ENCODE results near the gene IGF1. TPM values are rescaled to one million over a fixed set of nuclear protein-coding genes. Genes with fewer than 3 reads are reported as not detected.
"Not testable (repeated sequence)": the region's sequence is repeated elsewhere in the genome, so short reads cannot be mapped to it uniquely, and the experiment has no call there.

Gene IGF1
- polyA plus RNA-seq, 3 donors from 2014 or later: not detected

GRCh38 chr12:102463659-102464249, 16.6 kb downstream of the IGF1 start:
- H3K36me3 Mint-ChIP-seq: no peaks in the 10 kb centered on the region
- no peak for DNase-seq
- H3K4me1 Mint-ChIP-seq: no peaks in the 10 kb centered on the region
- H3K9me3 Mint-ChIP-seq: peaks cover 0 to 2% (median 0%) of the 10 kb centered on the region in 6 donors
- H3K27ac Mint-ChIP-seq: no peak overlapping the region
- no peak overlapping the region for H3K4me3 Mint-ChIP-seq
- peaks cover 0 to 7% (median 3%) of the 10 kb centered on the region in 3 donors for H3K27me3 Mint-ChIP-seq (ENCODE audit: low read depth in 3 of 3)

GRCh38 chr12:102462795-102463465, 17.4 kb downstream of the IGF1 start:
- H3K27ac Mint-ChIP-seq: no peak overlapping the region

GRCh38 chr12:102462386-102462785, 18.0 kb downstream of the IGF1 start:
- DNase-seq: no peak
- H3K27me3 Mint-ChIP-seq (ENCODE audit: low read depth in 3 of 3): peaks cover 2 to 7% (median 3%) of the 10 kb centered on the region in 3 donors
- H3K4me3 Mint-ChIP-seq: no peak overlapping the region
- peaks cover 0 to 2% (median 0%) of the 10 kb centered on the region in 6 donors for H3K9me3 Mint-ChIP-seq
- no peaks in the 10 kb centered on the region for H3K4me1 Mint-ChIP-seq
- no peak overlapping the region for H3K27ac Mint-ChIP-seq
- H3K36me3 Mint-ChIP-seq: no peaks in the 10 kb centered on the region

More at GRCh38 chr12:102462795-102463465, 17.4 kb downstream of the IGF1 start:
- no peak for DNase-seq
- H3K9me3 Mint-ChIP-seq: peaks cover 0 to 2% (median 0%) of the 10 kb centered on the region in 6 donors
- no peaks in the 10 kb centered on the region for H3K4me1 Mint-ChIP-seq
- peaks cover 2 to 7% (median 3%) of the 10 kb centered on the region in 3 donors for H3K27me3 Mint-ChIP-seq (ENCODE audit: low read depth in 3 of 3)
- no peak overlapping the region for H3K4me3 Mint-ChIP-seq
- H3K36me3 Mint-ChIP-seq: no peaks in the 10 kb centered on the region

DNA sequence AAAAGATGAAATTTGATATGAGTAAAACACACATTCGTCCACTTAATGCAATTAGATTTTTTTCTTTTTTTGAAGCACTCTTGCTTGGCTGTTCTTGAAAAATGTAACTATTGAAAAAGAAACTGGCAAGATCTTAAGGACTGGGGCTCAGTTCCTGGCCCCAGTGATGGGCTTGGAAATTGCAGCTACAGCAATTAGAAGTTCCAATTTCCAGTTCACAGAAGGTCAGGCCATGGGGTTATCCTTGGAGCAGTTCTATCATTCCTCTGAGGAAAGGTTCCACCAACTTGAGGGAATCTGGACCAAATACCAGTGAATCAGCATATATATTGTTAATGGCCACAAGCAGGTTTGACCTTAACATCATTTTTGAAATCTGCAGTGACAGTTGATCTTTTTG, 18.9 kb downstream of the IGF1 start:
- Mint-ChIP-seq H3K27ac (no peak overlapping the region), H3K4me1 (no peaks in the 10 kb centered on the region), H3K9me3 (peaks cover 0 to 2% (median 0%) of the 10 kb centered on the region in 6 donors), H3K4me3 (no peak overlapping the region), H3K27me3 (ENCODE audit: low read depth in 3 of 3) (peaks cover 2 to 7% (median 3%) of the 10 kb centered on the region in 3 donors), H3K36me3 (no peaks in the 10 kb centered on the region)
- no peak for DNase-seq

DNA sequence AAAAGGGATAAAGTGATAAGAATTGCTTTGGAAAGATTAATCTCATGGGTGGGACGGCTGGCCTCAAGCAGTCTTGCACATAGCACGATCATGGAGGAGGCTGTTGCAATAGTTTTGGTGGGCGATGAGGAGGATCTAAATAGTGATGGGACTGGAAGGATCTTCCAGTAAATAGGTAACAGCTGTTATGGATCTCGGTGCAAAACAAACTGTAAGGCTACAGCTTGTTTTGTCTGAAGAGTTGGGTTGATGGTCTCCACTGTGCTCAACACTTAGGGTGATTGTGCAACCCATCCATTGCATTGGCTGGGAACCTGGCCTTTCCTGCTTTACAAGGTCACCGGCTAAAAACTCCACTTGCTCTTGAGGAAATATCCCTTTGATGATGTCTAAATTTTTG, 21.0 kb downstream of the IGF1 start:
- no peaks in the 10 kb centered on the region for H3K36me3 Mint-ChIP-seq
- H3K4me3 Mint-ChIP-seq: no peak overlapping the region
- no peak overlapping the region for H3K27ac Mint-ChIP-seq
- no peak for DNase-seq
- peaks cover 2 to 7% (median 4%) of the 10 kb centered on the region in 3 donors for H3K27me3 Mint-ChIP-seq (ENCODE audit: low read depth in 3 of 3)
- peaks cover 0 to 2% (median 0%) of the 10 kb centered on the region in 6 donors for H3K9me3 Mint-ChIP-seq
- H3K4me1 Mint-ChIP-seq: no peaks in the 10 kb centered on the region

DNA sequence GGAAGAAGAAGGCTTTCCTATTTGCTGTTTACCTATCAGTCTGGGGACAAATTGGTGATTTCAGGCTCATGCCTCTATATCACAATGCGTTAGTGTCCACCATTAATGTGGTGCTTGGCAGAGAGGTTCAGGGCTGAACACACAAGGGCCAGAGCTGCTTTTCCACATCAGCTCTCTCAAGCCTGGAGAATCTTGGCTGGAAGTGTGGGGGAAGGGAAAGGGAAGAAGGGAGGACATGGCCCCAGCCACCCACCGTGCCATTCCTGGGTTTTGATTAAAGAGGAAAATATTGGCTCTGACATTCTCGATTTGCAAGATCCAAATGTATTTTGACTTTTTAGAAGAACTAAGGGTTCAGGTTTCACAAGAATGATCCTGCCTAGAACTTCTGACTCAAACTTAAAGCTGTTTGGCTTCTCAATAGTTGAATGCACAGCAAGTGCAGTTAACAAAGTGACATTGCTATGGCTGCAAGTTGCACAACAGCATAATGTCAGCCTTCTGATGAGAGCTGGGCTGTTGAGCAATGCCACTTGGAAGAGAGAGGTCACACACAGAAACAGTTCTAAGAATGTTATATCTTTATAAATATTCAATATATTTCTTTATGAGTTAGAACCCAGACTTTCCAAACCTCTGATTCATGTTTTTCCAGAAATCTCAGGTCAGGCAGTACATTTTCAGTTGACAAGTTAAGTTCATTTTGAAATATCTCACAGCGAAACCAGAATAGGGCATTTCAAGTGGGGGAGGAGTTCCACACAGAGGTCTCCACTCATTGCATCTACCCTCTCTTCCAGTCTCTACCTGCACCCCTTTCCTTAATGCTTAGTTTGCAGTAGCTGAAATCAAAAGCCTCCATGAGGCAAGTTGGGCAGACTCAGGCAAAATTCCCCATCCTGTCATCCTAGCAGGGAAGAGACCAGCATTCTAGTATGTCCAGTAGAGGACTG, 25.3 kb downstream of the IGF1 start:
- Mint-ChIP-seq H3K27ac (no peak overlapping the region), H3K4me1 (no peaks in the 10 kb centered on the region), H3K9me3 (peaks cover 0 to 2% (median 0%) of the 10 kb centered on the region in 6 donors), H3K4me3 (no peak overlapping the region), H3K27me3 (ENCODE audit: low read depth in 3 of 3) (peaks cover 1 to 5% (median 2%) of the 10 kb centered on the region in 3 donors), H3K36me3 (no peaks in the 10 kb centered on the region)
- no peak for DNase-seq

GRCh38 chr12:102454330-102454729, 26.0 kb downstream of the IGF1 start:
- H3K4me1 Mint-ChIP-seq: no peaks in the 10 kb centered on the region
- no peak for DNase-seq
- H3K4me3 Mint-ChIP-seq: no peak overlapping the region
- peaks cover 1 to 5% (median 2%) of the 10 kb centered on the region in 3 donors for H3K27me3 Mint-ChIP-seq (ENCODE audit: low read depth in 3 of 3)
- H3K9me3 Mint-ChIP-seq: peaks cover 0 to 2% (median 0%) of the 10 kb centered on the region in 6 donors
- H3K36me3 Mint-ChIP-seq: no peaks in the 10 kb centered on the region
- H3K27ac Mint-ChIP-seq: no peak overlapping the region

- Mint-ChIP-seq H3K4me1 (no peaks in the 10 kb centered on the region), H3K36me3 (no peaks in the 10 kb centered on the region), H3K9me3 (peaks cover 0 to 4% (median under 1%) of the 10 kb centered on the region in 6 donors), H3K27ac (no peak overlapping the region), H3K27me3 (ENCODE audit: low read depth in 3 of 3) (peaks cover 0 to 5% (median 0%) of the 10 kb centered on the region in 3 donors), H3K4me3 (no peak overlapping the region)
- DNase-seq: no peak
Observed at GRCh38 chr12:102452605-102453004, 27.8 kb downstream of the IGF1 start.

DNA sequence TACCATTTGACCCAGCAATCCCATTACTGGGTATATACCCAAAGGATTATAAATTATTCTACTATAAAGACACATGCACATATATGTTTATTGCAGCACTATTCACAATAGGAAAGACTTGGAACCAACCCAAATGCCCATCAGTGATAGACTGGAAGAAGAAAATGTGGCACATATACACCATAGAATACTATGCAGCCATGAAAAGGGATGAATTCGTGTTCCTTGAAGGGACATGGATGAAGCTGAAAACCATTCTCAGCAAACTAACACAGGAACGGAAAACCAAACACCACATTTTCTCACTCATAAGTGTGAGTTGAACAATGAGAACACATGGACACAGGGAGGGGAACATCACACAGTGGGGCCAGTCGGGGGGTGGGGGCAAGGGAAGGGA, 31.3 kb downstream of the IGF1 start:
- H3K9me3 Mint-ChIP-seq: peaks cover 0 to 13% (median 4%) of the 10 kb centered on the region in 6 donors
- not testable (repeated sequence) for H3K27me3 Mint-ChIP-seq (ENCODE audit: low read depth in 3 of 3); H3K4me3 Mint-ChIP-seq; H3K27ac Mint-ChIP-seq; H3K4me1 Mint-ChIP-seq; DNase-seq; H3K36me3 Mint-ChIP-seq

DNA sequence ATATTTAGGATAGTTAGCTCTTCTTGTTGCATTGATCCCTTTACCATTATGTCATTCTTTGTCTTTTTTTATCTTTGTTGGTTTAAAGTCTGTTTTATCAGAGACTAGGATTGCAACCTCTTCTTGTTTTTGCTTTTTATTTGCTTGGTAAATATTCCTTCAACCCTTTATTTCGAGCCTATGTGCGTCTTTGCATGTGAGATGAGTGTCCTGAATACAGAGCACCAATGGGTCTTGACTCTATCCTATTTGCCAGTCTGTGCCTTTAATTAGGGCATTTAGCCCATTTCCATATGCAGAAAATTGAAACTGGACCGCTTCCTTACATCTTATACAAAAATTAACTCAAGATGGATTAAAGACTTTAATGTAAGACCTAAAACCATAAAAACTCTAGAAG, 32.9 kb downstream of the IGF1 start:
- H3K9me3 Mint-ChIP-seq: peaks cover 0 to 13% (median 4%) of the 10 kb centered on the region in 6 donors
- DNase-seq; H3K27me3 Mint-ChIP-seq (ENCODE audit: low read depth in 3 of 3); H3K4me3 Mint-ChIP-seq; H3K27ac Mint-ChIP-seq; H3K4me1 Mint-ChIP-seq; H3K36me3 Mint-ChIP-seq: not testable (repeated sequence)

GRCh38 chr12:102444707-102445106, 35.7 kb downstream of the IGF1 start:
- Mint-ChIP-seq H3K36me3 (no peaks in the 10 kb centered on the region), H3K27me3 (ENCODE audit: low read depth in 3 of 3) (peaks cover 2 to 4% (median 3%) of the 10 kb centered on the region in 3 donors), H3K9me3 (peaks cover 0 to 13% (median 4%) of the 10 kb centered on the region in 6 donors), H3K4me3 (no peak overlapping the region), H3K4me1 (no peaks in the 10 kb centered on the region), H3K27ac (no peak overlapping the region)
- no peak for DNase-seq

DNA sequence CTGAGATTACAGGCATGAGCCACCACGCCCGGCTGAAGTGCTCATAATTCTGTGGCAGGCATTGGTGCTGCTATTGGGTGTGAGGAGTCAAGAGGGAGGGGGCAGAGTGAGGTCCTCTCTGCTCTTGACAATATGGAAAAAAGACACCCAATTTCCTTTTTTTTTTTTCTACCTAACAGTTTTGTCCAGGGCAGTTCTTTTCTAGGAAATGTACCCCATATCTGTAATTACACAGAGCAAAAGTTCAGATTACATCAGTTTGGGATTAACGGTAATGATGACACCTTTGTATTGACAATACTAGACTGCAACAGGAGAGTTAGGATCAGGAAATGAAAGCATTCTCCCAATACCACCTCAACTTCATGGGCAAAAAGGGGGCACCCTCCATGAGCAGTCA, 36.3 kb downstream of the IGF1 start:
- no peaks in the 10 kb centered on the region for H3K36me3 Mint-ChIP-seq
- H3K4me3 Mint-ChIP-seq: no peak overlapping the region
- no peak for DNase-seq
- H3K4me1 Mint-ChIP-seq: no peaks in the 10 kb centered on the region
- H3K27me3 Mint-ChIP-seq (ENCODE audit: low read depth in 3 of 3): peaks cover 2 to 4% (median 3%) of the 10 kb centered on the region in 3 donors
- no peak overlapping the region for H3K27ac Mint-ChIP-seq
- peaks cover 0 to 13% (median 4%) of the 10 kb centered on the region in 6 donors for H3K9me3 Mint-ChIP-seq

GRCh38 chr12:102441077-102441596, 39.2 kb downstream of the IGF1 start:
- H3K27me3 Mint-ChIP-seq (ENCODE audit: low read depth in 3 of 3): peaks cover 0 to 4% (median 3%) of the 10 kb centered on the region in 3 donors
- no peak for DNase-seq
- H3K4me1 Mint-ChIP-seq: no peaks in the 10 kb centered on the region
- no peaks in the 10 kb centered on the region for H3K36me3 Mint-ChIP-seq
- no peak overlapping the region for H3K4me3 Mint-ChIP-seq
- H3K9me3 Mint-ChIP-seq: peaks cover 0 to 4% (median under 1%) of the 10 kb centered on the region in 6 donors
- no peak overlapping the region for H3K27ac Mint-ChIP-seq
